Colonic mucosa (tissue), 4 donors: ENCODE measurements around the gene ARAF. TPM values are rescaled to one million over a fixed set of nuclear protein-coding genes. Genes with fewer than 3 reads are reported as not detected.
A peak's percentile ranks its signal among the peaks of the same experiment; 100 is the strongest.

Source experiments
- DNase-seq: peaks from one replicate; pipeline ENCODE4 v3.0.0-alpha.2; 2020
- H3K27ac ChIP-seq: fragments of 200-600 bp; one replicate; pipeline ENCODE4 v1.8.0; 2021
- H3K27me3 ChIP-seq: fragments of 200-600 bp; one replicate; pipeline ENCODE4 v1.8.0; 2021
- H3K36me3 ChIP-seq: fragments of 200-600 bp; one replicate; pipeline ENCODE4 v1.8.0; 2021
- H3K4me1 ChIP-seq: fragments of 200-600 bp; one replicate; pipeline ENCODE4 v1.8.0; 2021; ENCODE audit warnings: mild to moderate bottlenecking
- H3K4me3 ChIP-seq: fragments of 200-600 bp; one replicate; pipeline ENCODE4 v1.8.0; 2021
- H3K9ac ChIP-seq, 2 donors: one replicate each; pipeline ENCODE4 v1.7.0; 2013; ENCODE audit warnings: control low read depth in 2 of 2, low read depth in 2 of 2, low read length in 2 of 2
- H3K9me3 ChIP-seq: fragments of 200-600 bp; one replicate; pipeline ENCODE4 v1.8.0; 2021
- intact Hi-C: fragments of 100-400 bp; cut with DNase I; formaldehyde crosslinking; loops from one replicate; pipeline ENCODE4 v1.14.1; 2022
- total RNA-seq, 2 donors: library from RNA; stranded (reverse); fragmentation: NEBNext Ultra II Directional in 1 of 2; extraction: Animal tissue kit (Norgen Biotek cat#: 25700) in 1 of 2; gene quantifications; one replicate each; pipeline ENCODE4 v1.2.1, GENCODE V29; 2021
- TF ChIP-seq, protein P1 (sequence below): fragments of 200-600 bp; IDR thresholded peaks from one replicate; pipeline ENCODE4 v1.8.0; 2022; ENCODE audit warnings: antibody characterized with exemption, mild to moderate bottlenecking
- donor health status: healthy.
- donor health status: DM: no; HTN: no; CAD: no.
- donor health status: DM: no; HTN: no; CAD: no.

ARAF gene
- total RNA-seq, 2 donors from 2014 or later, result 94.8 to 95.2 TPM

DNA sequence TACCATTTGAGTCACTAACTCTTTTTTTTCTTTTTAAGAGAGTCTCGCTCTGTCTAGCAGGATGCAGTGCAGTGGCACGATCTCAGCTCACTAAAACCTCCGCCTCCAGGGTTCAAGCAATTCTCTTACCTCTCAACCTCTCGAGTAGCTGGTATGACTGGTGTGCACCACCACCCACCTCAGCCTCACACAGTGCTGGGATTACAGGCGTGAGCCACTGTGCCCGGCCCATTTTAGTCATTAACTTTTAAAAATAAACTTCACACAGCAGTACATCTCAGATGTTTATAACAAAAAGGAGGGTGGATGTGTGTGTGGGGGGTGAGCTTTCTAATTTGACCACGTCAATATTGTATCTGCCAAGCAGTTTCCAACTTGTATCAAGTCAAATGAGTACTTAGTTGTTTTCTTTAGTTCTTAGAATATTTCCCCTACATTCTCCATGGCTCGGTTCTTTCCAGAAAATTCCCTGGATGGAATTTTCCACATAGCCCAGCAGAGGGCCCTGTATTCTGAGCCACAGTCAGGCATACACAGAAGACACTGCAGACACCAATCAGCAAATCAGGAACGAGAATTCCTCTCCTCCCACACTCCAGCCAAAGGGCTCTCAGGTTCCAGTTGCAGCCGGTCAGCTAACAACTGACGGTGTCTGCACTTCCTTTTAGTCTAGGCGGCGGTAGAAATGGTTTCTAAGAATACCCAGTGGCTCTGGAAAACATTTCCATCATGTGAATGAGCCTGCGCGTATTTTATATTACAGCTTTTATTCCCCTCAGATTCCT, 20.1 kb upstream of the ARAF start:
- intact Hi-C loops, result loop anchor here (5.0 kb wide), 1 partner anchor 101 kb away; no protein-coding TSS in a partner anchor
- Histone ChIP-seq H3K36me3 (no peaks in the 10 kb centered on the region), H3K27ac (peak overlapping the region; percentile 27), H3K9me3 (no peaks in the 10 kb centered on the region), H3K9ac (no peak overlapping the region), H3K27me3 (no peaks in the 10 kb centered on the region), H3K4me1 (no peaks in the 10 kb centered on the region), H3K4me3 (no peak overlapping the region)
- TF ChIP-seq, protein P1, sequence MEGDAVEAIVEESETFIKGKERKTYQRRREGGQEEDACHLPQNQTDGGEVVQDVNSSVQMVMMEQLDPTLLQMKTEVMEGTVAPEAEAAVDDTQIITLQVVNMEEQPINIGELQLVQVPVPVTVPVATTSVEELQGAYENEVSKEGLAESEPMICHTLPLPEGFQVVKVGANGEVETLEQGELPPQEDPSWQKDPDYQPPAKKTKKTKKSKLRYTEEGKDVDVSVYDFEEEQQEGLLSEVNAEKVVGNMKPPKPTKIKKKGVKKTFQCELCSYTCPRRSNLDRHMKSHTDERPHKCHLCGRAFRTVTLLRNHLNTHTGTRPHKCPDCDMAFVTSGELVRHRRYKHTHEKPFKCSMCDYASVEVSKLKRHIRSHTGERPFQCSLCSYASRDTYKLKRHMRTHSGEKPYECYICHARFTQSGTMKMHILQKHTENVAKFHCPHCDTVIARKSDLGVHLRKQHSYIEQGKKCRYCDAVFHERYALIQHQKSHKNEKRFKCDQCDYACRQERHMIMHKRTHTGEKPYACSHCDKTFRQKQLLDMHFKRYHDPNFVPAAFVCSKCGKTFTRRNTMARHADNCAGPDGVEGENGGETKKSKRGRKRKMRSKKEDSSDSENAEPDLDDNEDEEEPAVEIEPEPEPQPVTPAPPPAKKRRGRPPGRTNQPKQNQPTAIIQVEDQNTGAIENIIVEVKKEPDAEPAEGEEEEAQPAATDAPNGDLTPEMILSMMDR, result peak; percentile 44
- peak; percentile 79 for DNase-seq

DNA sequence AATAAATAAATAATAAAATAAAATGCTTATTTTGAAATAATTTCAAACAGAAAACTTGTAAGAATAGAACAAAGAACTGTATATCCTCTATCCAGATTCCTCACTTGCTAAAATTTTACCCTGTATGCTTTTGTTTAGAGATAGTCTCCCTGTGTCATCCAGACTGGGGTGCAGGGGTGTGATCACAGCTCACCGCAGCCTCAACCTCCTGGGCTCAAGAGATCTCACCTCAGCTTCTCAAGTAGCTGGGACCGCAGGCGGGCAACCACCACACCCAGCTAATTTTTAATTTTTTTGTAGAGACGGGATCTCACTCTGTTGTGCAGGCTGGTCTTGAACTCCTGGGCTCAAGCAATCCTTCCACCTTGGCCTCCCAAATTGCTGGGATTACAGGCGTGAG, 17.5 kb upstream of the ARAF start:
- Histone ChIP-seq H3K4me1 (no peaks in the 10 kb centered on the region), H3K9ac (no peak overlapping the region), H3K4me3 (no peak overlapping the region), H3K27ac (no peak overlapping the region), H3K36me3 (no peaks in the 10 kb centered on the region), H3K9me3 (no peaks in the 10 kb centered on the region), H3K27me3 (no peaks in the 10 kb centered on the region)
- intact Hi-C loops, result loop anchor here (5.0 kb wide), 1 partner anchor 99 kb away; no protein-coding TSS in a partner anchor
- DNase-seq, result no peak
- TF ChIP-seq, protein P1, result no peak

DNA sequence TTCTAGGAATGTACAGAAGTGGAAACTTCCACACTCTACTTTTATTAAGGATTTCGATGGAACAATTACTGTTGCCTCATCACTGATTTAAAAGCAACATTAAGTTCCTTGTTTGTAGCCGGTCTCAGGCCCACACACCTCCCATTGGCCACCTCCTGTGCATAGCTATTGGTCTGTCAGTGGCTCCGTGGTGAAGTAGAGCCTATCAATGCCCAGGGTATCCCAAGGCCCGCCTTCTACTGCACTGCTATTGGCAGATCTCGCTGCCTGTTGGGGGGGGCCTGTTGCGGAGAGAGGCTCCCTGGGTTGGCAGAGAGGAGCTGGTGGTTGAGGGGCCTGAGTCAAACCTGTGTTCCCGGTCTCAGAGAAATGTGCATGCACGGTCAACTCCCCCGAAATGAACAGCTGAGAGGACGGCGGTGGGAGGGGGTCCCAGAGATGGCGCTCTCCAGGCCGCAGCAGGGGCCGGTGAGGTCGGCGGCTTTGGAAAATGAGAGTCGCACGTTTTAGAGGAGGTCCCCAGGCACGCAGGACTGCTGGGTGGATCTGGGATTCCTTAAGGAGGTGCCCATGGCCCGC, 4.9 kb upstream of the ARAF start:
- H3K27ac ChIP-seq, result peak overlapping the region; percentile 73
- peak overlapping the region; percentile 40 for H3K4me3 ChIP-seq
- no peaks in the 10 kb centered on the region for H3K9me3 ChIP-seq
- DNase-seq, result peak; percentile 91
- H3K36me3 ChIP-seq, result no peaks in the 10 kb centered on the region
- no peaks in the 10 kb centered on the region for H3K27me3 ChIP-seq
- TF ChIP-seq, protein P1, result no peak
- H3K9ac ChIP-seq, result peak overlapping the region; percentile 43 to 80
- intact Hi-C loops, result no loop called here
- H3K4me1 ChIP-seq, result no peaks in the 10 kb centered on the region

DNA sequence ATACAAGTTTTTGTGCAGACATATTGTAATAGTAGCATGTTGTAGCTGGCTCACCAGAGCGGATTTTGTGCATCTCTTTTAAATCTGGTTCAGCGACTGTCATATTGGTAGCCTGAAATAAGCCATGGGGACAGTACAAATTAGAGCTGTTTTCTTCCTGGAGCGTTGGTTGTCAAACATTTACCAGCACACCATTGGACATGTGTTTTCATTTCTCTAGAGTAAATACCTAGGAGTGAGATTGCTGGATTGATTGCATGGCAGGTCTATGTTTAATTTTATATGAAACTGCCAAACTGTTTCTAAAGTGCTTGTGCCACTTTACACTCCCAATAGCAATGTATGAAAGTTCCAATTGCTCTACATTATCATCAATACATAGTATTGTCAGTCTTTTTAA, 2.6 kb upstream of the ARAF start:
- H3K4me1 ChIP-seq, result no peaks in the 10 kb centered on the region
- peak overlapping the region; percentile 40 for H3K27ac ChIP-seq
- no peaks in the 10 kb centered on the region for H3K36me3 ChIP-seq
- H3K9ac ChIP-seq, result no peak overlapping the region
- intact Hi-C loops, result no loop called here
- H3K4me3 ChIP-seq, result no peak overlapping the region
- TF ChIP-seq, protein P1, result no peak
- no peaks in the 10 kb centered on the region for H3K27me3 ChIP-seq
- DNase-seq, result no peak
- no peaks in the 10 kb centered on the region for H3K9me3 ChIP-seq

DNA sequence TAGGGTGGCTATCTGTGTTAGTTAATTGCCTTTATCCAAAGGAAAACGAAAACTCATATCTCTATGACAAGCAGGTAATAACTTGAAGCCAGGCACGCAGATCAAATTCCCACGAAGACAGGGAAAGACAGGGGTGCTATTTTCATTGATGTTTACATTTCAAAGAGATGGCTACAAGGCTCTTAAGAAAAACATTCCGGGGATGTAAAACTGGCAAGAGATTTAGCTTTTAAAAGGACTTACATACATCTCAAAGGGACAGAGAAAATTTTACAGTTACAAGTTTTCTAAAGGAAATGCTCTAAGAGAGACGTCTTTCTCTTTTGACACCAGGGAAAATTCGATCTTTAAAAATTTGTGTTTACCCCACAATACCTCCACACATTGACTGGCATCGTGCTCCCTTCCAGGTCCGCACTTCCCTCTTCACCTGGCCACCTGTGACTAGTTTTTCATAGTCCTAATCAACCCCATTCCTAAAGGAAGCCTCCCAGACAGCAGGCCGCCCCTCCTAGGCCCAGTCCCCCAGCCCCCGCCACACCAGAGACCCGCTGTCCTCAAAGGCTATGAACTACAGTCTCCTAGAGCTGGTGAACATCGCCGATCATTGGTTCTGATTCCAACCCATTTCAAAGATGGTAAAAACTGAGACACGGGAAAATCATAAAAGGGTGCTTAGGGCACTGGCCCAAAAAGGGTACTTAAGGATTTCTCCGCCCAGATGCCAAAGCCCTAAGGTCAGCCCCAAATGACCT, 649 bp upstream of the ARAF start:
- peak overlapping the region; percentile 41 for H3K4me3 ChIP-seq
- no peaks in the 10 kb centered on the region for H3K4me1 ChIP-seq
- TF ChIP-seq, protein P1, result no peak
- no peaks in the 10 kb centered on the region for H3K27me3 ChIP-seq
- no peaks in the 10 kb centered on the region for H3K9me3 ChIP-seq
- H3K36me3 ChIP-seq, result no peaks in the 10 kb centered on the region
- intact Hi-C loops, result no loop called here
- H3K27ac ChIP-seq, result peak overlapping the region; percentile 86
- DNase-seq, result no peak
- peak overlapping the region; percentile 40 to 44 for H3K9ac ChIP-seq
